ENCODE data around the gene RIMBP2.
"Not testable (repeated sequence)": the region's sequence is repeated elsewhere in the genome, so short reads cannot be mapped to it uniquely, and the experiment has no call there.

Gene RIMBP2

DNA sequence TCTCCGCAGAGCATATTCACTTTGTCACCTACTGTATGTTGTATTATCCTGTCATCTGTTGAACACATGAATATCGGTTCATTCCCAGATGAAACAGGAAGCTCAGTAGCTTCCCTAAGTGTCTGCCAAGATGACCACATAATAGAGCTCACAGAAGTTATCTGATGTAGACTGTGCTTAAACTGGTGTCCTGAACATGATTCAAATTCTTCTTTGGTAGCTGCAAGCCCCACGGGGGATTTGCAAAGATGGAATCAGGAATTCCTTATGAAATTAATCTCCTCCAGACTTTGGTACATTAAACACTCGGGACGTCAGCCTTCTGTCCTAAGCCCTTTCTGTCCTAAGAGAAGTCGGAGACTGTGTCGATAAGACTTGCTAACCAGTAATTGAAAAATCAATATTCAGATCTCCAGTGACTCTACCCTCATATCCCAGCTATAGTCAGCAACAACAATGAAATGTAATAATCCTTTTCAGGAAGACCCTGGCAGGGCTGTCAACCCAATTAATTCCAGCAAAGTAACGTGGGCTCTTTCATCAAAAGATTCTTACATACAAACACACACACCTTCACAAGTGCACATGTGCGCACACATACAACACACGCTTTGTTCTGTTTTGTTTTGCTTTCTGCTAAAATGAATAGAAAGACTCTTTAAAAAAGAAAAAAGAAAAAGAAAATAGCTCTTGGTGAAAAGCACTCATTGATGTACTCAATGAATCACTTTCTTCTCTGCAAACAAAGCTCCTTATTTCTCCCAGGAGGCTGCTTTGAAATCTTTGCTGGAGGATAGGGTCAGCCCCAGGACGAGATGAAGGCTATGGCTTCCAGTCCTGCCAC lies 127.2 kb downstream of the RIMBP2 start:
- TF ChIP-seq, protein P1, sequence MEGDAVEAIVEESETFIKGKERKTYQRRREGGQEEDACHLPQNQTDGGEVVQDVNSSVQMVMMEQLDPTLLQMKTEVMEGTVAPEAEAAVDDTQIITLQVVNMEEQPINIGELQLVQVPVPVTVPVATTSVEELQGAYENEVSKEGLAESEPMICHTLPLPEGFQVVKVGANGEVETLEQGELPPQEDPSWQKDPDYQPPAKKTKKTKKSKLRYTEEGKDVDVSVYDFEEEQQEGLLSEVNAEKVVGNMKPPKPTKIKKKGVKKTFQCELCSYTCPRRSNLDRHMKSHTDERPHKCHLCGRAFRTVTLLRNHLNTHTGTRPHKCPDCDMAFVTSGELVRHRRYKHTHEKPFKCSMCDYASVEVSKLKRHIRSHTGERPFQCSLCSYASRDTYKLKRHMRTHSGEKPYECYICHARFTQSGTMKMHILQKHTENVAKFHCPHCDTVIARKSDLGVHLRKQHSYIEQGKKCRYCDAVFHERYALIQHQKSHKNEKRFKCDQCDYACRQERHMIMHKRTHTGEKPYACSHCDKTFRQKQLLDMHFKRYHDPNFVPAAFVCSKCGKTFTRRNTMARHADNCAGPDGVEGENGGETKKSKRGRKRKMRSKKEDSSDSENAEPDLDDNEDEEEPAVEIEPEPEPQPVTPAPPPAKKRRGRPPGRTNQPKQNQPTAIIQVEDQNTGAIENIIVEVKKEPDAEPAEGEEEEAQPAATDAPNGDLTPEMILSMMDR (IDR thresholded peaks at IDR 0.05; ENCODE audit: control insufficient read depth, extremely low read depth, insufficient read depth): no peak
- H3K4me3 ChIP-seq (ENCODE audit: low read depth, low read length): no peak overlapping the region
- no peak for DNase-seq (ENCODE audit: low read depth)

GRCh38 chr12:130587966-130588365 lies 128.1 kb downstream of the RIMBP2 start:
- no peak overlapping the region for H3K4me3 ChIP-seq (ENCODE audit: low read depth, low read length)
- TF ChIP-seq, protein P1 (IDR thresholded peaks at IDR 0.05; ENCODE audit: control insufficient read depth, extremely low read depth, insufficient read depth): no peak
- no peak for DNase-seq (ENCODE audit: low read depth)

DNA sequence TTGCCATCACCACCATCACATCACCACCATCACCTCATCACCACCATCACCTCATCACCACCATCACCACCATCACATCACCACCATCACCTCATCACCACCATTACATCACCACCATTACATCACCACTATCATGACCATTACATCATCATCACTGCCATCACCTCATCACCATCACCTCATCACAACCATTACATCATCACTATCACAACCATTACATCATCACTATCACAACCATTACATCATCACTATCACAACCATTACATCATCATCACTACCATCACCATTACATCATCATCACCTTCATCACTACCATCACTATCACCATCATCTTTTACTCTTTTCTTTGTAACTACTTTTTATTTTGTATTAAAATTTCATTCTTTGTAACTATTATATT lies 131.6 kb downstream of the RIMBP2 start:
- not testable (repeated sequence) for H3K4me3 ChIP-seq (ENCODE audit: low read depth, low read length); DNase-seq (ENCODE audit: low read depth)

DNA sequence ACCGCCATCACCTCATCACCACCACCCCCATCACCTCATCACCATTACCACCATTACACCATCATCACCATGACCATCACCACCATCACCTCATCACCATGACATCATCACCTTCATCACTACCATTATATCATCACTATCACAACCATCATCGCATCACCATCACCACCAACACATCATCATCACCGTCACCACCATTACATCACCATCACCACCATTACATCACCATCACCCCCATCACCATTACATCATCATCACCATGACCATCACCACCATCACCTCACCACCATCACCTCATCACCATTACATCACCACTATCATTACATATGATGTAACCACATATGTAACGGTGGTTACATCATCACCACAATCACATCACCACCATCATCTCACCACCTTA lies 132.3 kb downstream of the RIMBP2 start:
- no peak overlapping the region for H3K4me3 ChIP-seq (ENCODE audit: low read depth, low read length)
- DNase-seq (ENCODE audit: low read depth): no peak
- TF ChIP-seq, protein P1 (IDR thresholded peaks at IDR 0.05; ENCODE audit: control insufficient read depth, extremely low read depth, insufficient read depth): no peak

GRCh38 chr12:130583317-130583716 lies 132.8 kb downstream of the RIMBP2 start:
- TF ChIP-seq, protein P1 (IDR thresholded peaks at IDR 0.05; ENCODE audit: control insufficient read depth, extremely low read depth, insufficient read depth): no peak
- no peak for DNase-seq (ENCODE audit: low read depth)
- no peak overlapping the region for H3K4me3 ChIP-seq (ENCODE audit: low read depth, low read length)

- DNase-seq (ENCODE audit: low read depth): no peak
- H3K4me3 ChIP-seq (ENCODE audit: low read depth, low read length): no peak overlapping the region
- TF ChIP-seq, protein P1 (IDR thresholded peaks at IDR 0.05; ENCODE audit: control insufficient read depth, extremely low read depth, insufficient read depth): no peak
Observed at GRCh38 chr12:130582286-130582685, 133.8 kb downstream of the RIMBP2 start.

DNA sequence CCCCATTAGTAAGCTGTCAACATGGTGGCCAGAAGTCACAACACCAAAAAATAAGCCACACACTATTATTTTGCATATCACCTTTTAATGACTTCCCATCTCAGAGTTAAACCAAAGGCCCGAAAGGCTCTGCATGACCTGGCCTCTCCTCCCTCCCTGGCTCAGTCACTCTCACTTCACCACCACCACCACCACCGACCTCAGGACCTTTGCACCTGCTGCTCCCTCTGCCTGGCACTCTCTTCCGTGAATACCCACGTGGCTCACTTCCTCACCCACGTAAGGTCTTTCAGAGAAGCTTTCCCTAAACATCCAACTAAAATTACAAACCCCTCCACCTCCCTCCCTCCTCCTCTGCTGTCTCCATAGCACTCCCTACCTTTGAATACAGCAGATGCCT lies 134.3 kb downstream of the RIMBP2 start:
- TF ChIP-seq, protein P1 (IDR thresholded peaks at IDR 0.05; ENCODE audit: control insufficient read depth, extremely low read depth, insufficient read depth): no peak
- H3K4me3 ChIP-seq (ENCODE audit: low read depth, low read length): no peak overlapping the region
- DNase-seq (ENCODE audit: low read depth): no peak

Measured in LNCaP clone FGC (cell line).